Mammary epithelial cell (primary cell): ENCODE results near the gene ASIC3.

Source experiments
- EZH2 ChIP-seq: IDR thresholded peaks from 2 replicates; pipeline ENCODE4 v1.6.1; 2012; ENCODE audit warnings: low read length, inconsistent platforms, borderline replicate concordance
- TF ChIP-seq, protein P1 (sequence below), 2 donors: IDR thresholded peaks in 1 of 2; conservative IDR thresholded peaks in 1 of 2; 2 replicates each; pipeline ENCODE4 v1.5.1; 2011 to 2012; ENCODE audit warnings: inconsistent platforms in 2 of 2, low read length in 2 of 2, mild to moderate bottlenecking in 2 of 2, control low read depth in 1 of 2, low read depth in 1 of 2; ENCODE audit not compliant: insufficient read depth in 1 of 2; ENCODE audit errors: extremely low read depth in 1 of 2

- TF ChIP-seq, protein P1, sequence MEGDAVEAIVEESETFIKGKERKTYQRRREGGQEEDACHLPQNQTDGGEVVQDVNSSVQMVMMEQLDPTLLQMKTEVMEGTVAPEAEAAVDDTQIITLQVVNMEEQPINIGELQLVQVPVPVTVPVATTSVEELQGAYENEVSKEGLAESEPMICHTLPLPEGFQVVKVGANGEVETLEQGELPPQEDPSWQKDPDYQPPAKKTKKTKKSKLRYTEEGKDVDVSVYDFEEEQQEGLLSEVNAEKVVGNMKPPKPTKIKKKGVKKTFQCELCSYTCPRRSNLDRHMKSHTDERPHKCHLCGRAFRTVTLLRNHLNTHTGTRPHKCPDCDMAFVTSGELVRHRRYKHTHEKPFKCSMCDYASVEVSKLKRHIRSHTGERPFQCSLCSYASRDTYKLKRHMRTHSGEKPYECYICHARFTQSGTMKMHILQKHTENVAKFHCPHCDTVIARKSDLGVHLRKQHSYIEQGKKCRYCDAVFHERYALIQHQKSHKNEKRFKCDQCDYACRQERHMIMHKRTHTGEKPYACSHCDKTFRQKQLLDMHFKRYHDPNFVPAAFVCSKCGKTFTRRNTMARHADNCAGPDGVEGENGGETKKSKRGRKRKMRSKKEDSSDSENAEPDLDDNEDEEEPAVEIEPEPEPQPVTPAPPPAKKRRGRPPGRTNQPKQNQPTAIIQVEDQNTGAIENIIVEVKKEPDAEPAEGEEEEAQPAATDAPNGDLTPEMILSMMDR (conservative IDR thresholded peaks at IDR 0.05 in 1 of 2, IDR thresholded peaks at IDR 0.05 in 1 of 2; ENCODE audit: extremely low read depth in 1 of 2, insufficient read depth in 1 of 2, low read depth in 1 of 2, low read length in 2 of 2), result no peak
- TF ChIP-seq EZH2, result no peak
Observed at GRCh38 chr7:151073990-151074389, 25.7 kb downstream of the ASIC3 start.
